Colonic mucosa (tissue), 4 donors: ENCODE results near the gene SLCO4A1. TPM values are rescaled to one million over a fixed set of nuclear protein-coding genes. Genes with fewer than 3 reads are reported as not detected.

ENCODE experiments used
- DNase-seq: peaks from one replicate; pipeline ENCODE4 v3.0.0-alpha.2; 2020
- H3K27ac ChIP-seq: fragments of 200-600 bp; one replicate; pipeline ENCODE4 v1.8.0; 2021
- H3K27me3 ChIP-seq: fragments of 200-600 bp; one replicate; pipeline ENCODE4 v1.8.0; 2021
- H3K36me3 ChIP-seq: fragments of 200-600 bp; one replicate; pipeline ENCODE4 v1.8.0; 2021
- H3K4me1 ChIP-seq: fragments of 200-600 bp; one replicate; pipeline ENCODE4 v1.8.0; 2021; ENCODE audit warnings: mild to moderate bottlenecking
- H3K4me3 ChIP-seq: fragments of 200-600 bp; one replicate; pipeline ENCODE4 v1.8.0; 2021
- H3K9ac ChIP-seq, 2 donors: one replicate each; pipeline ENCODE4 v1.7.0; 2013; ENCODE audit warnings: control low read depth in 2 of 2, low read depth in 2 of 2, low read length in 2 of 2
- H3K9me3 ChIP-seq: fragments of 200-600 bp; one replicate; pipeline ENCODE4 v1.8.0; 2021
- intact Hi-C: fragments of 100-400 bp; cut with DNase I; formaldehyde crosslinking; loops from one replicate; pipeline ENCODE4 v1.14.1; 2022
- total RNA-seq, 2 donors: library from RNA; stranded (reverse); fragmentation: NEBNext Ultra II Directional in 1 of 2; extraction: Animal tissue kit (Norgen Biotek cat#: 25700) in 1 of 2; gene quantifications; one replicate each; pipeline ENCODE4 v1.2.1, GENCODE V29; 2021
- TF ChIP-seq, protein P1 (sequence below): fragments of 200-600 bp; IDR thresholded peaks from one replicate; pipeline ENCODE4 v1.8.0; 2022; ENCODE audit warnings: antibody characterized with exemption, mild to moderate bottlenecking
- donor health status: healthy.
- donor health status: DM: no; HTN: no; CAD: no.
- donor health status: DM: no; HTN: no; CAD: no.

The SLCO4A1 gene
- total RNA-seq, 2 donors from 2014 or later: 39.7 to 42.9 TPM

DNA sequence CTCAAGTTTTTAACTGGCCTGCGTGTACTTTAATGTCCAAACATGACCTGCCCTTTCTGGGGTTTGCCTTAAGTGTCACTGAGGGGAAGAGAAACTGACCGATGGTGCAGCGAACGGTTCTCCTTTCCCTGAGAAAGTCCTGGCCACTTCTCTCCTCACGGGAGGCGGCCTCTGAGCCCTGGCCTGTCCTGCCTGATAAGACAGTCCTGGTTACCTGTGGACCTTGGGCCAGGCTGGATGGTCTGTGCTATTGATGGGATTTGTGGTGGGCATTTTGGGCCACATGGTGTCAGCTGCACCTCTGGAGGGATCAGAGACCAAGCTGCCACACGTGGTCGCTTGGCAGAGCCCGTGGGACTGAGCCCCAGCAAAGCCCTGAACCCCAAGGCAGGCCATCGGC lies 54.7 kb downstream of the SLCO4A1 start:
- no peak overlapping the region for H3K9ac ChIP-seq

DNA sequence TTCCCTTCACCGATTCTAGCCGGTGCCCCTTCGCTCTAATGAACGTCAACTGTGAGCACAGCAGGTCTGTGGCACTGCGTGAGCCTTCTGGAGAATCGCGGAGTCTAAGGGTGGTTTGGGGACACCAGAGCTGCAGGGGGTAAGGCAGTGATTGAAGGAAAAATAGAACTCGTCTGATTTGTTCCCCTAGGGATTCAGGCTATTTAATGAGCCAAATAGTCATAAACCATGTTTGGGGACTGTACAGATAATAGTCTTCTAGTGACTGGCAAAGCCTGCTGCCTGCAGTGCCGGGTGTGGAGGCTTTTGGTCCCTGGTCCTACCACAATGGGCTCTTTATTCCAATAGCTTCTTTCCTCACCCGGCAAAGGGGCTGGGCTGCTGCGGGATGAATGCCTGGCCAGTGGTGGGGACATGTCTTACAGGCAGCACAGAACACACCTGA lies 55.2 kb downstream of the SLCO4A1 start:
- no peaks in the 10 kb centered on the region for H3K9me3 ChIP-seq
- TF ChIP-seq, protein P1, sequence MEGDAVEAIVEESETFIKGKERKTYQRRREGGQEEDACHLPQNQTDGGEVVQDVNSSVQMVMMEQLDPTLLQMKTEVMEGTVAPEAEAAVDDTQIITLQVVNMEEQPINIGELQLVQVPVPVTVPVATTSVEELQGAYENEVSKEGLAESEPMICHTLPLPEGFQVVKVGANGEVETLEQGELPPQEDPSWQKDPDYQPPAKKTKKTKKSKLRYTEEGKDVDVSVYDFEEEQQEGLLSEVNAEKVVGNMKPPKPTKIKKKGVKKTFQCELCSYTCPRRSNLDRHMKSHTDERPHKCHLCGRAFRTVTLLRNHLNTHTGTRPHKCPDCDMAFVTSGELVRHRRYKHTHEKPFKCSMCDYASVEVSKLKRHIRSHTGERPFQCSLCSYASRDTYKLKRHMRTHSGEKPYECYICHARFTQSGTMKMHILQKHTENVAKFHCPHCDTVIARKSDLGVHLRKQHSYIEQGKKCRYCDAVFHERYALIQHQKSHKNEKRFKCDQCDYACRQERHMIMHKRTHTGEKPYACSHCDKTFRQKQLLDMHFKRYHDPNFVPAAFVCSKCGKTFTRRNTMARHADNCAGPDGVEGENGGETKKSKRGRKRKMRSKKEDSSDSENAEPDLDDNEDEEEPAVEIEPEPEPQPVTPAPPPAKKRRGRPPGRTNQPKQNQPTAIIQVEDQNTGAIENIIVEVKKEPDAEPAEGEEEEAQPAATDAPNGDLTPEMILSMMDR: no peak
- H3K27ac ChIP-seq: no peak overlapping the region
- no peaks in the 10 kb centered on the region for H3K27me3 ChIP-seq
- H3K4me3 ChIP-seq: no peak overlapping the region
- no peak overlapping the region for H3K9ac ChIP-seq
- no peaks in the 10 kb centered on the region for H3K4me1 ChIP-seq
- no peak for DNase-seq
- intact Hi-C loops: no loop called here
- no peaks in the 10 kb centered on the region for H3K36me3 ChIP-seq

More for the DNA sequence above, 54.7 kb downstream of the SLCO4A1 start:
- intact Hi-C loops: no loop called here
- H3K27me3 ChIP-seq: no peaks in the 10 kb centered on the region
- TF ChIP-seq, protein P1: no peak
- no peak for DNase-seq
- no peaks in the 10 kb centered on the region for H3K36me3 ChIP-seq
- H3K4me3 ChIP-seq: no peak overlapping the region
- H3K9me3 ChIP-seq: no peaks in the 10 kb centered on the region
- no peaks in the 10 kb centered on the region for H3K4me1 ChIP-seq
- H3K27ac ChIP-seq: no peak overlapping the region

DNA sequence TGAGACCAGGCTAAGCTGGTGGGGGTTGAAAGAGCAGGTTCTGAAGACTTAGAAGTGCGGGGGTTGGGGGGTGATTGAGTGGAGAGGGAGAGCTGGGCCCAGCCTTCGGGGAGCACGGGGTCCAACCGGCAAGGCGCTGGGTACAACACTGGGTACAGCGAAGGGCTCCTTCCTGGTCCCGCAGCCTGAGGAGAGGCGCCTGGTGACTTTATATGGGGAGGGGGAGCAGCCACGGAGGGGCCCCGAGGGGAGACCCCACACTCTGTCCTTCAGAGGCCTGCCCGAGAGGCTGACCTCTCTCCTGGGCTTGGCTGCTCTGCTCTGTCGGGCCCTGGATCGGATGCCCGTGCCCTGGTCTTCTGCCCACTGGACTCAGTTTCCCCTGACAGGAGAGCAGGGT lies 55.9 kb downstream of the SLCO4A1 start:
- H3K4me3 ChIP-seq: no peak overlapping the region
- no peaks in the 10 kb centered on the region for H3K9me3 ChIP-seq
- H3K9ac ChIP-seq: no peak overlapping the region
- no peaks in the 10 kb centered on the region for H3K4me1 ChIP-seq
- H3K27me3 ChIP-seq: no peaks in the 10 kb centered on the region
- intact Hi-C loops: no loop called here
- DNase-seq: no peak
- no peak overlapping the region for H3K27ac ChIP-seq
- TF ChIP-seq, protein P1: no peak
- no peaks in the 10 kb centered on the region for H3K36me3 ChIP-seq

DNA sequence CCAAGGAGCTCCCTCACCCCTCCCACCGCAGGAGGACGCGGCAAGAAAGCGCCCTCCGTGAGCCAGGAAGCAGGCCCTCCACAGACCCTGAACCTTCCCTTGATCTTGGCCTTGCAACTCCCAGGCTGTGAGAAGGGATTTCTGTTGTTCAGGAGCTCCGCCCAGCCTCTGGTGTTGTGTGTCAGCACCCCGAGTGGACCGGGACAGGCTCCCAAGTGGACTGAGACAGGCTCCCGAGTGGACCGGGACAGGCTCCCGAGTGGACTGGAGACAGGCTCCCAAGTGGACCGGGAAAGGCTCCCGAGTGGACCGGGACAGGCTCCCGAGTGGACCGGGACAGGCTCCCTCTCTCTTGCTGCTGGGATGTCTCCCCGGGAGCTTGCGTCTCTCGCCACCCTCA lies 57.0 kb downstream of the SLCO4A1 start:
- H3K36me3 ChIP-seq: no peaks in the 10 kb centered on the region
- intact Hi-C loops: no loop called here
- H3K4me1 ChIP-seq: no peaks in the 10 kb centered on the region
- no peak overlapping the region for H3K9ac ChIP-seq
- no peak for DNase-seq
- TF ChIP-seq, protein P1: no peak
- H3K9me3 ChIP-seq: no peaks in the 10 kb centered on the region
- no peak overlapping the region for H3K27ac ChIP-seq
- H3K27me3 ChIP-seq: no peaks in the 10 kb centered on the region
- H3K4me3 ChIP-seq: no peak overlapping the region

DNA sequence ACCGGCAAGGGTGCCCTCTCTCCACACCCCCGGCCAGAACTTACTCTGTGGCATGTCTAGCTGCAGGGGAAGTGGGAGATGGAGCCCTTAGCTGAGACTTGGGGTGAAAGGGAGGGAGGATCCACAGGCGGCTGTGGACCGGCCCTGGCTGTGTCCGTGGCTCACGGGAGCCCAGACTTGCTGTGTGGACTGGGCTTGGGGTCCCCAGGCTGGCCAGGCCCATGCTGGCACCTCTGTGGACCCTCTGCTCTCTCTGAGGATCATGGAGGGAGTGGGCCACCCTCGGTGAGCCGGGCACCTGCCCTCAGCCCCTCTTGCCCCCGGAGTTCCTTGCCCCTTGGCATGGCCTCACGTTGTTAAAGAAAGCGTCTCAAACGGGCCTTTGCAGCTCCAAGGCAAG lies 57.4 kb downstream of the SLCO4A1 start:
- Histone ChIP-seq H3K27ac (no peak overlapping the region), H3K4me1 (no peaks in the 10 kb centered on the region), H3K36me3 (no peaks in the 10 kb centered on the region), H3K9ac (no peak overlapping the region), H3K4me3 (no peak overlapping the region), H3K9me3 (no peaks in the 10 kb centered on the region), H3K27me3 (no peaks in the 10 kb centered on the region)
- TF ChIP-seq, protein P1: no peak
- intact Hi-C loops: no loop called here
- DNase-seq: no peak
